GM18498 (cell line): ENCODE data around the gene ADGRG3.
"Not testable (repeated sequence)": the region's sequence is repeated elsewhere in the genome, so short reads cannot be mapped to it uniquely, and the experiment has no call there.

ENCODE experiments used
- ATAC-seq: cut with Tn5 transposase; IDR thresholded peaks from one replicate; pipeline ENCODE4 v1.9.1; 2021; ENCODE audit warnings: mild to moderate bottlenecking, moderate library complexity; ENCODE audit not compliant: unreplicated experiment

Gene ADGRG3

GRCh38 chr16:57712569-57712968 is 44.5 kb downstream of the ADGRG3 start:
- not testable (repeated sequence) for ATAC-seq

DNA sequence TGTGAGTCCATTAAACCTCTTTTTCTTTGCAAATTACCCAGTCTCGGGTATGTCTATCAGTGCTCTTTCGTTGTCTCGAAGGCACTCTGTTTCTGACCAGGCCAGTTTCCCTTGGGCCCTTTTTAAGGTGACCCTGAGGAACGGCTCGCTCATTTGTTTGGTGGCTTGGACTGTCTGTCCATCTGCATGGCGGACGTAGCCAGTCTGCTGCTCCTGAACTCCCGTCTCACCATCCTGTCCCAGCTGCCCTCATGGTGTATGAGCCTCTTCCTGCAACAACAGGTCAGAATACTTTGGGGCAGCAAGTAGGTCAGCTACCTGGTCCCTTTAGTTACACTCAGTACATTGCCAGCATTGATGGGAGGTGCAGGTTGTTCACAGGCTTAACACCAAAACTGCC is 45.5 kb downstream of the ADGRG3 start:
- ATAC-seq, result no peak

- ATAC-seq, result no peak
These were observed 45.9 kb downstream of the ADGRG3 start for GRCh38 chr16:57714047-57714446.

DNA sequence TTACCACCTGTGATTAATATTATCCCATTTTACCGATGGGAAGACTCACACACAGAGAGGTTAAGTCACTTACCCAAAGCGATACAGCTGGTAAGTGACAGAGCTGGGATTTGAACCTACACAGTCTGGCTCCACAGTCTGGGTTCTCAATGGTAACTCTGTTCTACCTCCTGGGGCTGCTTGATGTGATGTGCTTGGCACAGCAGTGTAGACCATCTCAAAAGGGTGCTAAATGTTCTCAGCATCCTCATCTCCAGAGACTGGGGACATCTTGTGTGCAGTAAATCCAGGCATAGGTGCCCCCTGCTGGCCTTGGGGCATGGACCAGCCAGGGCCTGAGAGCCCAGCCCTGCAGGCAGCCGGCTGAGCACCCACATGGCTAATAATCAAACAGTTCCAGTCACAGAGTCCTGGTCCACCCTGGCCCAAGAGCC is 52.1 kb downstream of the ADGRG3 start:
- no peak for ATAC-seq

- ATAC-seq, result no peak
These were observed 53.5 kb downstream of the ADGRG3 start for GRCh38 chr16:57721356-57722209.

DNA sequence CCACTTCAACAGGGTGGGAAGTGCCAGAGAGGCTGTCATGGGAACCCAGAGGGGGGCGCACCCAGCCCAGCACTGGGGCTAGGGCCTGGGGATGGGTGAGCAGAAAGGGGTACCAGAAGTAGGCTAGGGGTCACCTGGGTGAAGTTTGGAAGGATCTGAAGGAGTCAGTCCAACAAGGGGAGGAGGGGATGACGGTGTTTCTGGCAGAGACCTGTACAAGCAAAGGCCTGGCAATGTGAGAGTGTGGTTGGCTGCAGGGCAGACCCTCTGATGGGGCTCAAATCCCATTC is 54.0 kb downstream of the ADGRG3 start:
- no peak for ATAC-seq

GRCh38 chr16:57722651-57723050 is 54.5 kb downstream of the ADGRG3 start:
- ATAC-seq, result no peak

DNA sequence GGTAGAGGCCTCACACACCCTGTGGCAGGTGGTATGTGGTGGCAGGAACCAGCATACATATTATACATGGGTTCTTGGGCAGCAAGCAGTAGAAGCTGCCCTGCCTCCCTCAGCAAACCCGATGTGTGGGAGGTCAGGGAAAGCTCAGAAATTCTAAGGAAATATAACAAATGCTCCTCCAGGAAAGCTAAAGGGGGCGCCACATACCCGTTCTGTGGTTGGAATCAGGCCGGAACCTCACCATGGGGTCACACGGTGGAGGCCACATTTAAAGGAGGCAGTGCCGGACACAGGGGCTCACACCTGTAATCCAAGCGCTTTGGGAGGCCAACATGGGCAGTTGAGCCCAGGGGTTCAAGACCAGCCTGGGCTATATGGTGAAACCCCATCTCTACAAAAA is 55.1 kb downstream of the ADGRG3 start:
- ATAC-seq, result no peak

DNA sequence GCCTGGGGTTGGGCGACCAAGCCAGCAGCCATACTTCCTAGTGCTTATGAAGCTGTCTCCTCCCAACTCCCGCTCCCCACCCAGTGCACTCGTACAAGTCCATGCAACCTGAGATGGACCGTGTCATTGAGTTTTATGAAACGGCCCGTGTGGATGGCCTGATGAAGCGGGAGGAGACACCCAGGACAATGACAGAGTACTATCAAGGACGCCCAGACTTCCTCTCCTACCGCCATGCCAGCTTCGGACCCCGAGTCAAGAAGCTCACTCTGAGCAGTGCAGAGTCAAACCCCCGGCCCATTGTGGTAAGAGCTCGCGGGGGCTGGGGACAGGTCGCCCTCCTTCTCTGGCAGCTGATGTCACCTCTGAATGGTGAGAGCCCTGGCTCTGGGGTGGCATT is 56.4 kb downstream of the ADGRG3 start:
- ATAC-seq, result no peak

DNA sequence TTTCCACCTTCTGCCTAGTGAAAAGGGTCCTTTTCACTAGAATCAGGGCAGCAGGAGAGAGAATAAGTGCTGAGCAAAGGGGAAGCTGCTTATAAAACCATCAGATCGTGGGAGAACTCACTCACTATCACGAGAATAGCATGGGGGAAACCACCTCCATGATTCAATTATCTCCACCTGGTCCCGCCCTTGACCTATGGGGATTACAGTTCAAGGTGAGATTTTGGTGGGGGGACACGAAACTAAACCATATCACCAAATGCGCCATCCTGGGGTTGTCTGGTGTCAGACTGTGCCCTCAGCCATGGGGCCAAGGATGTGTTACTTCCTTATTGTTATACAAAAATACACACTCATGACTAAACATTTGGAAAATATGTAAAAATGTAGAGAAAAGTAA is 57.0 kb downstream of the ADGRG3 start:
- ATAC-seq, result no peak

DNA sequence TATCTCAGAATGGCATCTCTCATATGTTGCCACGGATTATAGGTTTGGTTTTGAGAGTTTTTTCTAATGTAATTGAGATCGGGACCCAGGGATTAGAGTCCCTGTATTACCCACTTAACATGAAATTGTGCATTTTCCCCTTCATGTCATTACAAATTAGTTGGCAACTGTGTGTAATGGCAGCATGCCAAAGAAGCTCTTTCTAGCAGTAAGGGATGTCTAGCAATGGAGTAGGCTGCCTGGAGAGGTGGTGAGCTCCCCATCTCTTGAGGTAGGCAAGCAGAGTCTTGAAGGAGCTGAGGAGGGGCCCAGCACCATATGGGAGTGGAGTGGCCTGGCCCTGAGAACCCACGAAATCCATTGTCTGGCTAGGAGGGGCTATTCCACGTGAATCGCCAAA is 57.4 kb downstream of the ADGRG3 start:
- ATAC-seq, result no peak

DNA sequence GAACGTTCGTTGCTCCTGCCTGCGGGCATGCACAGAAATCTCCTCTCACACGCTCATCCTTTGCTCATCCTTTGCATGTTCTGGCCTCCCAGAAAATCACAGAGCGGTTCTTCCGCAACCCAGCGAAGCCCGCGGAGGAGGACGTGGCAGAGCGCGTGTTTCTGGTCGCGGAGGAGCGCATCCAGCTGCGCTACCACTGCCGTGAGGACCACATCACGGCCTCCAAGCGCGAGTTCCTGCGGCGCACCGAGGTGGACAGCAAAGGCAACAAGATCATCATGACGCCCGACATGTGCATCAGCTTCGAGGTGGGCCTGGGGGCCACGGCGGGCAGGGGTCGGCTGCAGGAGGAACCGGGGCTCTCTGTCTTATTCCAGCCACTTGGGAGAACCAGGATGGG is 57.9 kb downstream of the ADGRG3 start:
- no peak for ATAC-seq

DNA sequence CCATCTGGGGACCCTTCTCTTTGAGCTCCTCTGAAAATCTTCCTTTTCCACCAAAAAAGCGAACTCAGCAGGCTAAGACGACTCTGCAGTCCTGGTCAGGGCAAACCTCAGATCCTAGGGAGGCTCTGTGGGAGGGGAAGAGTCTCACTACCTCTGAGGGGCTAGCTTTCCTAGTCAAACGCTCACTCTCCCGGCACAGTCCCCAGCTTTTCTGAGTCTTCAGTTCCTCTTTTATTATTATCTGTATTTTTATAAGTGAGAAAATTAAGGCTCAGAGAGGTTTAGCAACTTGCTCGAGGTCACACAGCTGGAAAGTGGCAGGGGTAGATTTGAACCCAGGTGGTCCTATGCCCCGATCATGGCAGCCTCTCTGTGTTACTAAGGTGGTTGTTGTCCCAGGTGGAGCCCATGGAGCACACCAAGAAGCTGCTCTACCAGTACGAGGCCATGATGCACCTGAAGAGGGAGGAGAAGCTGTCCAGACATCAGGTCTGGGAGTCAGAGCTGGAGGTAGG is 58.4 kb downstream of the ADGRG3 start:
- ATAC-seq, result no peak

- no peak for ATAC-seq
These were observed 59.5 kb downstream of the ADGRG3 start for GRCh38 chr16:57727610-57728009.

GRCh38 chr16:57728336-57729181 is 60.5 kb downstream of the ADGRG3 start:
- ATAC-seq, result no peak

GRCh38 chr16:57729182-57729484 is 61.0 kb downstream of the ADGRG3 start:
- ATAC-seq, result no peak

- ATAC-seq, result not testable (repeated sequence)
These were observed 61.7 kb downstream of the ADGRG3 start for GRCh38 chr16:57729852-57730251.

GRCh38 chr16:57730771-57731730 is 62.9 kb downstream of the ADGRG3 start:
- ATAC-seq, result no peak

DNA sequence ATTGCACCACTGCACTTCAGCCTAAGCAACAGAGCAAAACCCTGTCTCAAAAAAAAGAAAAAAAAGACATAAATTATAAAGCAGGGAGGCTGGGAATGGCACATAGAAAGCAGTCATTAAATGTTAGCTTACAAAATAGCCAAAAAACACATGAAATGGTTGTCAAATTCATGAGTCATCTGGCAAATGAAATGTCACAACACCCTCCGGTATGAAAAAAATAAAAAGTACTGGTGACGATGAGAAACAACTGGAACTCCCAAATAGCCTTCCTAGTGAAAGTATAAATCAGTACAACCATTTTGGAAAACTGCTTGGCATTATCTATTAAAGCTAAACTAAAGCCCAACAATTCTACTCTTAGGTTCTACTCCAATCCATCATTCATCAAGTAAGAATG is 63.9 kb downstream of the ADGRG3 start:
- ATAC-seq, result no peak

GRCh38 chr16:57732714-57733113 is 64.6 kb downstream of the ADGRG3 start:
- ATAC-seq, result no peak

DNA sequence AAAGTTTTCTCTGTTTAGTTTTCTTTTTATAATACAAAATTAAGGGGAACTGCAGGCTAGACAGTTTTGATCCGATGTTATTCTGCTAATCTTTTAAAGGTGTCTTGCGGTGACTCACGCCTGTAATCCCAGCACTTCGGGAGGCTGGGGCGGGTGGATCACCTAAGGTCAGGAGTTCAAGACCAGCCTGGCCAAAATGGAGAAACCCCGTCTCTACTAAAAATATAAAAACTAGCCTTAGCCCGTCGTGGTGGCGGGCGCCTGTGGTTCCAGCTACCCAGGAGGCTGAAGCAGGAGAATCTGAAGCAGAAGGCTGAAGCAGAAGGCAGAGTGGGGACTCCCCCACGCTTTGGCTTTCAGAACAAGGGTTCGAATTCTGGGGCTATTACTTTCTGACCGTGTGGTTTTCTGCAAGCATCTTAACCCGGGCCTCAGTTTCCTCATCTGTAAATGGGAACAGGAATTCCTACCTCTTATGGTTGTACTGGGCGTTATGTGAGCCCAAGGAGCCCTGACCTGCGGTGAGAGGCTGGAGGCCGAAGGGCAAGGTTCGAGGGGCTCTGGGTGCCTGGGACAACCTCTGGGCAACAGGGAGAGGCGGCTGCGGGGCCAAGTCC is 66.3 kb downstream of the ADGRG3 start:
- no peak for ATAC-seq
